OCI-LY7 (cell line): Measurements from ENCODE around the gene FMNL1.

Experiments used
- EZH2phosphoT487 ChIP-seq: fragments of 200-600 bp; sonication (generic); IDR thresholded peaks from 2 replicates; pipeline ENCODE4 v1.6.1; 2018; ENCODE audit warnings: low read depth, borderline replicate concordance, mild to moderate bottlenecking, mixed run types, antibody characterized with exemption, low read length, moderate library complexity, mixed read lengths
- TF ChIP-seq, protein P1 (sequence below): fragments of 200-600 bp; sonication (generic); conservative IDR thresholded peaks from 2 replicates; pipeline ENCODE4 v1.5.1; 2014; ENCODE audit warnings: mild to moderate bottlenecking, antibody characterized with exemption, low read length, moderate library complexity, mixed read lengths

DNA sequence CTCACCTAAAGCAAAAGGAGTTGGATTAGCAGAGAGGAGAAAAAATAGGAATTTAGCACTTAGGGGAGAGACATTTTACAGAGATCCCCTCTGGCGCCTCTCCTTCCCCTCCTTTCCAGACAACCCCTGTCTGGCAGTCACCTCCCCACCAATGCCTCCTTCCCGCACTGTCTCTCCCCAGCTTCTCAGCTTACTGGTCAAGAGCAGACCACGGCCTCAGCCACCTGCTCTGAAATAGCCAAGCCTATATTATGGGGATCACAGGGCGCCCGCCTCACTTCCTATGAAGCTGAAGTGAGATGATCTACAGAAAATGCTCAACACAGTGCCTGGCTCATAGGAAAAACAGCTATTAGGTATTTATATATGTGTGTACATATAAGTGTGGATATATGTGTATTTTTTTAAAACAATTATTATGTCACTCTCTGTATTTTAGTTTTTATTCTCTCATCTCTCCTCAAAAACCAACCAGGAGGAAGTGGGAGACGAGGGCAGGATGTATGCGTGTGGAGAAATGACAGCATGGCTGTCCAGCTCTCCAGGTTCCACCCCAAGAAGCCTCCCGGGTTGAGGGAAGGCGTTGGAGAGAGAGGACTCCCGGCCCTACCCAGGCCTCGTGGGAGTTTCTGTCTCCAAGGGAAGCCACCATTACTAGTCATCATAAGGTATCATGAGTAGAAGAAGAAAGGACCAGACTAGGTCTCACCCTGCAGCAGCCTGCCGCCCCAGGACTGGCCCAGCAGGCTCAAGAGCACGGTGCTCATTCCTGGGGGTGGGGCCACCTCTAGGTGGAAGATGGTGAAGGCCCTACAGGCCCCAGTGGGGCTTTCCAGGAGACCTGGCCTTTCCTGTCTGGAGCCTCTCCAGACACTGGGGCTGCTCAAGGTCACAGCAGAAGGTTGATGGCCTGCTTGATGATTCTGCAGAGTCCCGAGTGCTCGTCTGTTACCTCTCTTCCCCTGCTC is 67.9 kb downstream of the FMNL1 start:
- TF ChIP-seq, protein P1, sequence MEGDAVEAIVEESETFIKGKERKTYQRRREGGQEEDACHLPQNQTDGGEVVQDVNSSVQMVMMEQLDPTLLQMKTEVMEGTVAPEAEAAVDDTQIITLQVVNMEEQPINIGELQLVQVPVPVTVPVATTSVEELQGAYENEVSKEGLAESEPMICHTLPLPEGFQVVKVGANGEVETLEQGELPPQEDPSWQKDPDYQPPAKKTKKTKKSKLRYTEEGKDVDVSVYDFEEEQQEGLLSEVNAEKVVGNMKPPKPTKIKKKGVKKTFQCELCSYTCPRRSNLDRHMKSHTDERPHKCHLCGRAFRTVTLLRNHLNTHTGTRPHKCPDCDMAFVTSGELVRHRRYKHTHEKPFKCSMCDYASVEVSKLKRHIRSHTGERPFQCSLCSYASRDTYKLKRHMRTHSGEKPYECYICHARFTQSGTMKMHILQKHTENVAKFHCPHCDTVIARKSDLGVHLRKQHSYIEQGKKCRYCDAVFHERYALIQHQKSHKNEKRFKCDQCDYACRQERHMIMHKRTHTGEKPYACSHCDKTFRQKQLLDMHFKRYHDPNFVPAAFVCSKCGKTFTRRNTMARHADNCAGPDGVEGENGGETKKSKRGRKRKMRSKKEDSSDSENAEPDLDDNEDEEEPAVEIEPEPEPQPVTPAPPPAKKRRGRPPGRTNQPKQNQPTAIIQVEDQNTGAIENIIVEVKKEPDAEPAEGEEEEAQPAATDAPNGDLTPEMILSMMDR: no peak
- no peak for TF ChIP-seq EZH2phosphoT487
